NCI-H2227 (cell line): ENCODE data around the gene COLEC11.
"Not testable (repeated sequence)": the region's sequence is repeated elsewhere in the genome, so short reads cannot be mapped to it uniquely, and the experiment has no call there.

Experiments
- DNase-seq: peaks from one replicate; lab custom pipeline; 2025; ENCODE audit not compliant: unreplicated experiment; lab: John Stamatoyannopoulos, UW

Gene COLEC11

GRCh38 chr2:3604991-3605961 is 10.4 kb downstream of the COLEC11 start:
- peak; percentile 86 for DNase-seq

- no peak for DNase-seq
These were observed 11.1 kb downstream of the COLEC11 start for GRCh38 chr2:3606028-3606369.

- DNase-seq, result no peak
These were observed 11.7 kb downstream of the COLEC11 start for GRCh38 chr2:3606370-3607201.

GRCh38 chr2:3608373-3609278 is 13.7 kb downstream of the COLEC11 start:
- DNase-seq, result no peak

- not testable (repeated sequence) for DNase-seq
These were observed 14.4 kb downstream of the COLEC11 start for GRCh38 chr2:3609279-3609673.

- DNase-seq, result no peak
These were observed 15.5 kb downstream of the COLEC11 start for GRCh38 chr2:3610415-3610814.

- DNase-seq, result no peak
These were observed 16.1 kb downstream of the COLEC11 start for GRCh38 chr2:3610881-3611505.

- DNase-seq, result no peak
These were observed 16.7 kb downstream of the COLEC11 start for GRCh38 chr2:3611589-3611988.

GRCh38 chr2:3612639-3613523 is 18.0 kb downstream of the COLEC11 start:
- no peak for DNase-seq

GRCh38 chr2:3613524-3613905 is 18.6 kb downstream of the COLEC11 start:
- DNase-seq, result no peak

- not testable (repeated sequence) for DNase-seq
These were observed 19.8 kb downstream of the COLEC11 start for GRCh38 chr2:3614743-3615142.

- DNase-seq, result not testable (repeated sequence)
These were observed 20.8 kb downstream of the COLEC11 start for GRCh38 chr2:3615541-3616200.

GRCh38 chr2:3616435-3617197 is 21.7 kb downstream of the COLEC11 start:
- not testable (repeated sequence) for DNase-seq

GRCh38 chr2:3617198-3617890 is 22.4 kb downstream of the COLEC11 start:
- no peak for DNase-seq

- DNase-seq, result no peak
These were observed 23.5 kb downstream of the COLEC11 start for GRCh38 chr2:3618367-3618766.

- DNase-seq, result no peak
These were observed 24.1 kb downstream of the COLEC11 start for GRCh38 chr2:3619033-3619432.

GRCh38 chr2:3619661-3620060 is 24.7 kb downstream of the COLEC11 start:
- DNase-seq, result not testable (repeated sequence)

GRCh38 chr2:3620834-3621233 is 25.9 kb downstream of the COLEC11 start:
- DNase-seq, result no peak
